Medulla oblongata (tissue), 1 donor: Measurements from ENCODE around the gene SYNDIG1.
A peak's percentile ranks its signal among the peaks of the same experiment; 100 is the strongest.

Experiments used
- DNase-seq: peaks from one replicate; pipeline ENCODE4 v3.0.0-alpha.2; 2015; ENCODE audit errors: extremely low spot score

The SYNDIG1 gene

GRCh38 chr20:24654425-24654824 is 185.0 kb downstream of the SYNDIG1 start:
- no peak for DNase-seq

- DNase-seq: no peak
Observed at GRCh38 chr20:24656391-24656790, 187.0 kb downstream of the SYNDIG1 start.

- no peak for DNase-seq
Observed at GRCh38 chr20:24657196-24657595, 187.8 kb downstream of the SYNDIG1 start.

- DNase-seq: no peak
Observed at GRCh38 chr20:24657878-24658620, 188.6 kb downstream of the SYNDIG1 start.

GRCh38 chr20:24658920-24659660 is 189.7 kb downstream of the SYNDIG1 start:
- peak; percentile 73 for DNase-seq

GRCh38 chr20:24659835-24660234 is 190.4 kb downstream of the SYNDIG1 start:
- no peak for DNase-seq

GRCh38 chr20:24660651-24661050 is 191.2 kb downstream of the SYNDIG1 start:
- DNase-seq: no peak

- DNase-seq: no peak
Observed at GRCh38 chr20:24661255-24661654, 191.8 kb downstream of the SYNDIG1 start.

GRCh38 chr20:24662322-24662721 is 192.9 kb downstream of the SYNDIG1 start:
- DNase-seq: no peak

GRCh38 chr20:24662752-24663365 is 193.4 kb downstream of the SYNDIG1 start:
- no peak for DNase-seq

- DNase-seq: no peak
Observed at GRCh38 chr20:24663496-24663895, 194.1 kb downstream of the SYNDIG1 start.

- no peak for DNase-seq
Observed at GRCh38 chr20:24664266-24664986, 195.0 kb downstream of the SYNDIG1 start.

- peak; percentile 59 for DNase-seq
Observed at GRCh38 chr20:24665196-24665595, 195.8 kb downstream of the SYNDIG1 start.

- no peak for DNase-seq
Observed at GRCh38 chr20:24665741-24666191, 196.3 kb downstream of the SYNDIG1 start.

- DNase-seq: no peak
Observed at GRCh38 chr20:24667689-24668383, 198.4 kb downstream of the SYNDIG1 start.

- DNase-seq: no peak
Observed at GRCh38 chr20:24668384-24668702, 198.9 kb downstream of the SYNDIG1 start.

GRCh38 chr20:24668791-24669190 is 199.4 kb downstream of the SYNDIG1 start:
- DNase-seq: no peak

GRCh38 chr20:24669701-24670100 is 200.3 kb downstream of the SYNDIG1 start:
- DNase-seq: no peak

GRCh38 chr20:24670341-24670872 is 201.0 kb downstream of the SYNDIG1 start:
- no peak for DNase-seq

GRCh38 chr20:24670981-24671380 is 201.6 kb downstream of the SYNDIG1 start:
- DNase-seq: no peak

- no peak for DNase-seq
Observed at GRCh38 chr20:24672181-24672880, 202.9 kb downstream of the SYNDIG1 start.
